PC-3 (cell line): ENCODE data around the gene CTNNA2. TPM values are rescaled to one million over a fixed set of nuclear protein-coding genes. Genes with fewer than 3 reads are reported as not detected.

Experiments used
- ATAC-seq: fragments of 200-7000 bp; cut with Tn5 transposase; 2 replicates; pipeline ENCODE4 v1.9.1; 2020; ENCODE audit warnings: mild to moderate bottlenecking, moderate library complexity
- BruUV-seq: library from RNA; stranded (reverse); fragments of 400-500 nt; replicated peaks from 2 replicates; lab custom pipeline; 2021; lab: Mats Ljungman, UMichigan
- CTCF ChIA-PET: fragments of 300-600 bp; sonication (Branson Sonifier 250); formaldehyde crosslinking; loops from one replicate; lab custom pipeline; 2022; ENCODE audit warnings: antibody characterized with exemption; lab: Charles Lee
- POLR2A ChIA-PET: fragments of 300-600 bp; sonication (Branson Sonifier 250); formaldehyde crosslinking; loops from one replicate; lab custom pipeline; 2022; ENCODE audit warnings: antibody characterized with exemption; ENCODE audit not compliant: unreplicated experiment; lab: Charles Lee
- DNase-seq: peaks from one replicate; pipeline ENCODE4 v3.0.0-alpha.2; 2015
- H2AFZ ChIP-seq: fragments of 300-600 bp; sonication (generic); 2 replicates; pipeline ENCODE4 v1.6.0; 2016; ENCODE audit warnings: antibody characterized with exemption, low read length
- H3F3A ChIP-seq: fragments of 300-600 bp; sonication (generic); one replicate; pipeline ENCODE4 v1.6.0; 2017; ENCODE audit warnings: antibody characterized with exemption, low read length, control low read depth, mild to moderate bottlenecking; ENCODE audit not compliant: unreplicated experiment
- H3K27ac ChIP-seq: fragments of 300-600 bp; sonication (generic); 2 replicates; pipeline ENCODE4 v1.5.1; 2016; ENCODE audit warnings: mild to moderate bottlenecking, low read length
- H3K27me3 ChIP-seq: fragments of 300-600 bp; sonication (generic); 2 replicates; pipeline ENCODE4 v1.6.1; 2016; ENCODE audit warnings: low read length, mixed read lengths
- H3K36me3 ChIP-seq: fragments of 300-600 bp; sonication (generic); 2 replicates; pipeline ENCODE4 v1.6.1; 2016; ENCODE audit warnings: low read depth, mixed run types, low read length, mixed read lengths
- H3K4me1 ChIP-seq: fragments of 300-600 bp; sonication (generic); 2 replicates; pipeline ENCODE4 v1.5.1; 2016; ENCODE audit warnings: low read length; ENCODE audit not compliant: insufficient read depth
- H3K4me2 ChIP-seq: fragments of 300-600 bp; sonication (generic); 2 replicates; pipeline ENCODE4 v1.6.0; 2016; ENCODE audit warnings: low read length
- H3K4me3 ChIP-seq: fragments of 300-600 bp; sonication (generic); 2 replicates; pipeline ENCODE4 v1.5.1; 2016; ENCODE audit warnings: mild to moderate bottlenecking, low read length, mixed read lengths
- H3K79me2 ChIP-seq: fragments of 300-600 bp; sonication (generic); 2 replicates; pipeline ENCODE4 v1.6.1; 2017; ENCODE audit warnings: low read length, mixed read lengths
- H3K9ac ChIP-seq: fragments of 300-600 bp; sonication (generic); 2 replicates; pipeline ENCODE4 v1.6.0; 2016; ENCODE audit warnings: mild to moderate bottlenecking, low read length
- H3K9me2 ChIP-seq: fragments of 300-600 bp; sonication (generic); replicated peaks from 2 replicates; pipeline ENCODE4 v1.6.1; 2016; ENCODE audit warnings: mixed run types, low read length, mixed read lengths
- H3K9me3 ChIP-seq: fragments of 300-600 bp; sonication (generic); 2 replicates; pipeline ENCODE4 v1.6.1; 2016; ENCODE audit warnings: low read length, mixed read lengths
- H4K20me1 ChIP-seq: fragments of 300-600 bp; sonication (generic); 2 replicates; pipeline ENCODE4 v1.6.1; 2016; ENCODE audit warnings: low read length, mixed read lengths
- EZH2 ChIP-seq: fragments of 300-600 bp; sonication (generic); IDR thresholded peaks from one replicate; pipeline ENCODE4 v1.6.1; 2017; ENCODE audit warnings: antibody characterized with exemption, mild to moderate bottlenecking, low read length; ENCODE audit not compliant: unreplicated experiment
- EZH2phosphoT487 ChIP-seq: fragments of 300-600 bp; sonication (generic); IDR thresholded peaks from 2 replicates; pipeline ENCODE4 v1.6.1; 2018; ENCODE audit warnings: mild to moderate bottlenecking, antibody characterized with exemption, low read length, borderline replicate concordance
- intact Hi-C: fragments of 100-400 bp; cut with micrococcal nuclease; formaldehyde crosslinking; loops from 2 replicates; pipeline ENCODE4 v1.9.0; 2023
- total RNA-seq: library from RNA; depleted of rRNA; stranded (reverse); fragments of >200 nt; gene quantifications from 2 replicates; pipeline ENCODE4 v1.2.3, GENCODE V29; 2014
- TF ChIP-seq, protein P1 (sequence below): fragments of 300-600 bp; sonication (generic); conservative IDR thresholded peaks from 2 replicates; pipeline ENCODE4 v1.5.1; 2017; ENCODE audit warnings: antibody characterized with exemption, low read depth, mild to moderate bottlenecking, low read length

The CTNNA2 gene
- total RNA-seq, 1 experiment from 2014 or later = not detected

DNA sequence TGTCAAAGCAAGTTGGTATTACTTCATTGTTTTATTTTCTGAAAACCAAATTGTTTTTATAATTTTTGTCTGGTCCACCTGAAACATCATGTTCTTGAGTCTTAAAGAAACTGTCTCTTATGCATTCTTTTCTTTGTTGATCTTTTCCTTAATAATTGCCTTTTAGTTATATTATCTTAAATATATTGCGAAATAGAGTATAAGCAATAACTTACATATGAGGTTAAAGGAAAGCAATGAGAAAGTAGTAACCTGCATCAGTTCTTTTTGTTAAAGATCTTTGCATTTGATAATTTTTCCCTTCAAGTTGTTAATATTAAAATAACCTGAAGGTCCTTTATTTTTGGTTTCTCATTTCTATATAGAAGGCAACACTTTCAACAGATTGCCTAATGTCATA, 315.0 kb downstream of the CTNNA2 start:
- Histone ChIP-seq H3F3A (no peaks in the 10 kb centered on the region), H2AFZ (no peak overlapping the region), H3K27ac (no peak overlapping the region), H3K4me1 (no peaks in the 10 kb centered on the region), H3K4me3 (no peak overlapping the region), H3K36me3 (no peaks in the 10 kb centered on the region), H3K9me2 (no peaks in the 10 kb centered on the region), H4K20me1 (no peaks in the 10 kb centered on the region), H3K79me2 (no peaks in the 10 kb centered on the region), H3K9ac (no peak overlapping the region), H3K9me3 (no peaks in the 10 kb centered on the region; the same call in 1 of the 2 replicates), H3K27me3 (no peaks in the 10 kb centered on the region), H3K4me2 (no peak overlapping the region)
- intact Hi-C loops = no loop called here
- ChIA-PET POLR2A (no interaction called here), CTCF (no interaction called here)
- BruUV-seq = no TSS peak
- ATAC-seq (no peak), DNase-seq (no peak)
- TF ChIP-seq EZH2phosphoT487 (no peak), EZH2 (no peak)
- TF ChIP-seq, protein P1, sequence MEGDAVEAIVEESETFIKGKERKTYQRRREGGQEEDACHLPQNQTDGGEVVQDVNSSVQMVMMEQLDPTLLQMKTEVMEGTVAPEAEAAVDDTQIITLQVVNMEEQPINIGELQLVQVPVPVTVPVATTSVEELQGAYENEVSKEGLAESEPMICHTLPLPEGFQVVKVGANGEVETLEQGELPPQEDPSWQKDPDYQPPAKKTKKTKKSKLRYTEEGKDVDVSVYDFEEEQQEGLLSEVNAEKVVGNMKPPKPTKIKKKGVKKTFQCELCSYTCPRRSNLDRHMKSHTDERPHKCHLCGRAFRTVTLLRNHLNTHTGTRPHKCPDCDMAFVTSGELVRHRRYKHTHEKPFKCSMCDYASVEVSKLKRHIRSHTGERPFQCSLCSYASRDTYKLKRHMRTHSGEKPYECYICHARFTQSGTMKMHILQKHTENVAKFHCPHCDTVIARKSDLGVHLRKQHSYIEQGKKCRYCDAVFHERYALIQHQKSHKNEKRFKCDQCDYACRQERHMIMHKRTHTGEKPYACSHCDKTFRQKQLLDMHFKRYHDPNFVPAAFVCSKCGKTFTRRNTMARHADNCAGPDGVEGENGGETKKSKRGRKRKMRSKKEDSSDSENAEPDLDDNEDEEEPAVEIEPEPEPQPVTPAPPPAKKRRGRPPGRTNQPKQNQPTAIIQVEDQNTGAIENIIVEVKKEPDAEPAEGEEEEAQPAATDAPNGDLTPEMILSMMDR = no peak

DNA sequence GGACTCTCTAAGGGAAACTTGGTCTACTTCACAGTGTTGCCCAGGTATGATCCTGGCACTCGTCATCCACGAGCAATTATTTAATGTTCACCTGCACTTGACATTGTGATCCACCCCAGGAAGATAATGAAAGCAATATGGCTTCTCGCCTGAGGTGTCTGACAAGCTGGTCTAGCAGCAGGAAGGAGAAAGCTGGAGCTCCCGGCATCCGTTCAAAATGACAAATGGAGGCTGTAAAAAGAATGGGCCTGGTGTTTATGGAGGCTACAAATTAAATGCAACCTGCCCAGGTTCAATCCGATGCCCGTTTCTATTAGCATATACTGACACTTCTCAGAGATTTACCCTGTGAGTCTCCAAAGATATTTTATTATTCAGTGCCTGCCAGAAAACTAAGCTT, 317.6 kb downstream of the CTNNA2 start:
- Histone ChIP-seq H3K9ac (no peak overlapping the region), H2AFZ (no peak overlapping the region), H3K27ac (no peak overlapping the region), H3K9me3 (0 out of 2 replicates have a peak, but pooled peaks cover 3% of the 10 kb centered on the region), H4K20me1 (no peaks in the 10 kb centered on the region), H3F3A (no peaks in the 10 kb centered on the region), H3K79me2 (no peaks in the 10 kb centered on the region), H3K9me2 (no peaks in the 10 kb centered on the region), H3K4me1 (no peaks in the 10 kb centered on the region), H3K36me3 (no peaks in the 10 kb centered on the region), H3K4me2 (no peak overlapping the region), H3K27me3 (no peaks in the 10 kb centered on the region), H3K4me3 (no peak overlapping the region)
- ATAC-seq = no peak
- no TSS peak for BruUV-seq
- no peak for DNase-seq
- intact Hi-C loops = no loop called here
- TF ChIP-seq EZH2 = no peak
- ChIA-PET POLR2A (no interaction called here), CTCF (no interaction called here)

DNA sequence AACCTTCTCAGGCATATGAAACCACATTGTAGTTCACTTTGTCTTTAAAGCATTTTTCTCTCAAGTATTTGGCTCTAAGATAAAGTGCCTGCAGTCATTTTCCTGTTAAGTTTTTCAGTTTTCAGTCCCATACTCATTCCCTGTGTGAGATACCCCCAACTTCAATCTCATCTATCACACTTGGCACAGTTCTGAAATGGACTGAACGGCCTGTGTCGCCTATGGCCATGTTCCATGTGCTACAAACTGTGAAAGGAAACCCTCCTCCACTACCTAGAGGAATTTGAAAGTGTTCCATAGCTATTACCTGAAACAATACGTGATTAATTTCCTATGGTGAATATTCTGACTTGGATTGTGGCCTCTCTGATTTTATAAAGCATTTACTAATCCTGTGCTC, 319.1 kb downstream of the CTNNA2 start:
- TF ChIP-seq, protein P1 = no peak
- TF ChIP-seq EZH2 = no peak
- no peak for TF ChIP-seq EZH2phosphoT487
- Histone ChIP-seq H3K27ac (no peak overlapping the region), H3K4me2 (no peak overlapping the region), H3K9me3 (0 out of 2 replicates have a peak, but pooled peaks cover 3% of the 10 kb centered on the region), H3K36me3 (no peaks in the 10 kb centered on the region), H2AFZ (no peak overlapping the region), H3K4me3 (no peak overlapping the region), H3K27me3 (no peaks in the 10 kb centered on the region), H3K79me2 (no peaks in the 10 kb centered on the region), H3K9me2 (no peaks in the 10 kb centered on the region), H3K4me1 (no peaks in the 10 kb centered on the region), H4K20me1 (no peaks in the 10 kb centered on the region), H3K9ac (no peak overlapping the region), H3F3A (no peaks in the 10 kb centered on the region)
- intact Hi-C loops = no loop called here
- ChIA-PET POLR2A (no interaction called here), CTCF (no interaction called here)
- BruUV-seq = no TSS peak
- DNase-seq = no peak
- no peak for ATAC-seq
